Measurements from ENCODE around the gene KLHDC7B.
A peak's percentile ranks its signal among the peaks of the same experiment; 100 is the strongest.

Gene KLHDC7B

DNA sequence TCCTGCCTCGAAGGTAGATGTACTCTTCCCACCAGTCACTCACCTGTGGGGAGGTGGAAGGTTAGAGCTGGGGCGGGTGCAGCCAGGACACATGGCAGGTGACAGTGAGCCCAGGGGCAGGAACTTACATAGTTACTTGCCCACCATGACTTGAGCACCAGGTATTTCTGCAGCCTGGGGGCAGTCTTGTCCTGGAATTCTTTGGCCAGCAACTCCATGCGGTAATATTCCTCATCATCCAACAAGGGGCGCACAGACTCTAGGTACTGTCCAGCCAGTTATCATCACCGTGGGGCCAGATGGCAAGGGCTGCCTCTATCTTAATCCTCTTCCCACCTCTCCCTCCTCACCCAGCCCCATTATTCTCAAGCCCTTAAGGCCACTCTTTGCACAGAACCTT lies 30.4 kb downstream of the KLHDC7B start:
- TF ChIP-seq, protein P1, sequence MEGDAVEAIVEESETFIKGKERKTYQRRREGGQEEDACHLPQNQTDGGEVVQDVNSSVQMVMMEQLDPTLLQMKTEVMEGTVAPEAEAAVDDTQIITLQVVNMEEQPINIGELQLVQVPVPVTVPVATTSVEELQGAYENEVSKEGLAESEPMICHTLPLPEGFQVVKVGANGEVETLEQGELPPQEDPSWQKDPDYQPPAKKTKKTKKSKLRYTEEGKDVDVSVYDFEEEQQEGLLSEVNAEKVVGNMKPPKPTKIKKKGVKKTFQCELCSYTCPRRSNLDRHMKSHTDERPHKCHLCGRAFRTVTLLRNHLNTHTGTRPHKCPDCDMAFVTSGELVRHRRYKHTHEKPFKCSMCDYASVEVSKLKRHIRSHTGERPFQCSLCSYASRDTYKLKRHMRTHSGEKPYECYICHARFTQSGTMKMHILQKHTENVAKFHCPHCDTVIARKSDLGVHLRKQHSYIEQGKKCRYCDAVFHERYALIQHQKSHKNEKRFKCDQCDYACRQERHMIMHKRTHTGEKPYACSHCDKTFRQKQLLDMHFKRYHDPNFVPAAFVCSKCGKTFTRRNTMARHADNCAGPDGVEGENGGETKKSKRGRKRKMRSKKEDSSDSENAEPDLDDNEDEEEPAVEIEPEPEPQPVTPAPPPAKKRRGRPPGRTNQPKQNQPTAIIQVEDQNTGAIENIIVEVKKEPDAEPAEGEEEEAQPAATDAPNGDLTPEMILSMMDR (conservative IDR thresholded peaks at IDR 0.05; ENCODE audit: low read depth, low read length), result peak; percentile 52
- no peak overlapping the region for H3K4me3 ChIP-seq (ENCODE audit: low read length)
- DNase-seq (ENCODE audit: low read depth), result no peak

DNA sequence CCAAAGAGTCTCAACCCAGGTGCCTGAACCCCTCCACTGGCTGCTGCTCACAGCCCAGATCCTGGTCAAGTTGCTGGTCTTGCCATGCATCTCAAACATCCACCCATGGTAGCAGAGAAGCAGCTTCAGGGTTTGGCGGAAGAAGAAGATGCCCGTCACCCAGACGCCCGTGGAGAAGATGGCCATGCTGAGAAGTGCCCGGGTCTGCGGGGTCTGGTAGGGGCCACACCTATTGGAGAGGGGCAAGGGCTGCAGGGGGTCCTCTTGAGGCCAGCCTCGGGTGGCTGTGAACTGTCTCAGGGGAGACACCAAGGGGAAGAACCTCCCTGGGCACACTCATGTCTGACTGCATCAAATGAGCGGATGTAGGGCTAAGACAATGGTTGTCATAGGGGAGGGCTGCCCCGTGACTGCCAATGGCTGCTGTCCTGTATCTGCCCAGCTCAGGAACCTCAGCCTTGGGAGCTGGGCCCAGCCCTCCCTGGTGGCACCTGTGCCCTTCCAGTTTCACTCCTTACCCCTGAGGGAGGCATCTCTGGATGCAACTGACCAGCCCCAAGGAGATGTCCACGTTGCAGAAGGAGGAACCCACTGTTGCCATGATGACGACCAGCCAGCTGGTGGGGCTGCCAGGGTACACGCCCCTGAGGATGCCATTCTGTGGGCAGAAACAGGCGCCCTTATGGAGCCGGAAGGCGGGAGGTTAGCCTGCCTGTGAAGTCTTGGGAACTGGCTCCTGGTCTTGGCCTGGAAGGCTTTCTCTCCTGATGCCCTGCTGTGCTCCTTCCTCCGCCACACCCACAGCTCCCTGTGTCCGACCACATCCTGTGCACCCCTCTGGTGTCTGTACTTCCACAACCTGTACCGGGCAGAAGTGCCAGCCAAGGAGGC lies 31.4 kb downstream of the KLHDC7B start:
- TF ChIP-seq, protein P1 (conservative IDR thresholded peaks at IDR 0.05; ENCODE audit: low read depth, low read length), result no peak
- no peak overlapping the region for H3K4me3 ChIP-seq (ENCODE audit: low read length)
- no peak for DNase-seq (ENCODE audit: low read depth)

- TF ChIP-seq, protein P1 (conservative IDR thresholded peaks at IDR 0.05; ENCODE audit: low read depth, low read length), result no peak
- DNase-seq (ENCODE audit: low read depth), result no peak
These were observed 31.9 kb downstream of the KLHDC7B start for GRCh38 chr22:50577697-50577986.

DNA sequence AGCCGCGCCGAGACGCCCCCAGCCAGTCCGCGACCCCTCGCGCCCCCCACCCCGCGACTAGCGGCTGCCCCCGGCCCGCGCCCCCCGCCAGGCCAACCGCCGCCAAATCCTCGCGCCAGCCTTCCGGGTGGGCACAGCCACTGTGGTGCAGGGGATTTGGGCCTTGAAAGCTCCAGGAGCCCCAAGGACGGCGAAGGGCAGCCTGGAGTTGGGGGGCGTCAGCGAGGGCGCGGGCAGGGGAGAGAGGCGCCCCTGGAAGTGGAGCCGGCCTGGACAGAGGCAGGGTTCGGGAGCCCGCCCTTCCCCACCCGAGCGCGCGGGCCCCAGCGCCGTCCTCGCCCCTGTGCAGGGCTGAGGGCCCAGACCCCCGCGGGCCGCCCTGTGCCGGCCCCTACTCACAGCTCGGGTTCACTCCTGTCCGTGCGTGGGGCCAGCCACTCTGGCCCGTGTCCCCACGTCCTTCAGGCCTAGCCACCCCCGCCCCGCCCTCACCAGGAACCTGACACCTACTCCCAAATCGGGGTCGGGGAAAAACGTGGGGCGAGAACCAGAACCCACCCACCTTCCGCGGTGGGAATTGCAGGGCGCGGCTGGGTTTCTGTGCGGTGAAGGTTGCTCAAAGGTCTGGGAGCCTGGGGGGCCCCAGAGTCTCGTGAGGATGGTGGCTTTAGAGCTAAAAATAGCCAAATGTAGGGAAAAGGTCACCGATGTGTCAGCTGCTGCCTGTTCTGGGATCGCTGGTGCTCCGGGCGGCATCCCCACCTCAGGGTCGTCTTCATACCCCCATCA lies 32.5 kb downstream of the KLHDC7B start, which contains the start of gene CPT1B:
TSS of gene CPT1B (minus strand) at position 441 of the 789 bp plus-strand sequence. CDS start 512 bp downstream, outside the sequence.
- no peak for DNase-seq (ENCODE audit: low read depth)
- H3K4me3 ChIP-seq (ENCODE audit: low read length), result no peak within 1 kb of the TSS
- TF ChIP-seq, protein P1 (conservative IDR thresholded peaks at IDR 0.05; ENCODE audit: low read depth, low read length), result peak; percentile 25

More at GRCh38 chr22:50577697-50577986, 31.9 kb downstream of the KLHDC7B start:
- H3K4me3 ChIP-seq (ENCODE audit: low read length), result no peak overlapping the region

- TF ChIP-seq, protein P1 (conservative IDR thresholded peaks at IDR 0.05; ENCODE audit: low read depth, low read length), result no peak
- DNase-seq (ENCODE audit: low read depth), result no peak
- H3K4me3 ChIP-seq (ENCODE audit: low read length), result no peak overlapping the region
These were observed 33.1 kb downstream of the KLHDC7B start for GRCh38 chr22:50578776-50579310.

DNA sequence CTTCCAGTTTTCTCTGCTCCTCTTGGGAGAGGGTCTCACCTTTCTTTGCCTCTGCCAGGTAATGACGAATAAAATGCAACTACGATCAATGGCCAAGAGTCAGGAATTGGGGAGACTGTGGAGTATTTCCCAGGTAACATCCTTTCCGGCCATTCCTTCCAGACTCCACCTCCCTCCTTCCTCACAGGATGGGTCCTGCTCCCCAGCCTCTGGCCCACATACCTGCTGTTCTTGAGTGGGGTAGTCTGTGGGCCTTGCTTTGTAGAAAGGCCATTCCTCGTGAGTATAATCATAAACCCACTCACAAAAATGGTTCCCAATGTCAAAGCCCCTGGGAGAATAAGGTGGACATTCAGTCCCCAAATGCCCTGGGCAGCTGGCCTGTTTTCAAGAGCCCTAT lies 34.1 kb downstream of the KLHDC7B start:
- TF ChIP-seq, protein P1 (conservative IDR thresholded peaks at IDR 0.05; ENCODE audit: low read depth, low read length), result no peak
- DNase-seq (ENCODE audit: low read depth), result no peak
- H3K4me3 ChIP-seq (ENCODE audit: low read length), result no peak overlapping the region

All from retinal pigment epithelial cell (primary cell).